ENCODE data around the gene UGDH. TPM values are rescaled to one million over a fixed set of nuclear protein-coding genes. Genes with fewer than 3 reads are reported as not detected.

UGDH gene
- total RNA-seq, 2 donors from 2014 or later, result 21.8 to 39.5 TPM

Other genes with a start within 250 kb of the UGDH start
- gene RFC1, start 161.1 kb downstream of the UGDH start, total RNA-seq, result 100 to 1,000 TPM in 1 of 2 donors, 10 to 100 TPM in 1; 74.9 to 102 TPM
- gene KLB, start 120.5 kb downstream of the UGDH start, total RNA-seq, result under 1 TPM in 1 of 2 donors, not detected in 1; 0.05 TPM
- gene RPL9, start 68.5 kb downstream of the UGDH start, total RNA-seq, result 1,000 to 10,000 TPM in 1 of 2 donors, 100 to 1,000 TPM in 1; 980 to 1,126 TPM
- gene LIAS, start 68.4 kb downstream of the UGDH start, total RNA-seq, result 10 to 100 TPM; 19.0 to 33.1 TPM
- gene SMIM14, start 111.4 kb upstream of the UGDH start, total RNA-seq, result 1 to 10 TPM; 2.5 to 7.8 TPM
- 10 to 100 TPM; 62.8 to 89.7 TPM for gene UBE2K, start 170.7 kb upstream of the UGDH start, total RNA-seq

Measured in natural killer cell treated with Interleukin-12 subunit alpha and Interleukin-12 subunit beta and Interleukin-15 and Interleukin-18, amount 100 ng/mL, for 72 hours (primary cell).